IMR-90 (cell line): ENCODE measurements around the gene LSM7. TPM values are rescaled to one million over a fixed set of nuclear protein-coding genes. Genes with fewer than 3 reads are reported as not detected.

ENCODE experiments used
- ATAC-seq: fragments of 200-7000 bp; cut with Tn5 transposase; 2 replicates; pipeline ENCODE4 v1.9.1; 2020; ENCODE audit warnings: low read depth, mild to moderate bottlenecking, moderate library complexity
- BruUV-seq: library from RNA; stranded (reverse); fragments of 400-500 nt; replicated peaks from 2 replicates; lab custom pipeline; 2021; lab: Mats Ljungman, UMichigan
- CTCF ChIA-PET: fragments of 300-600 bp; formaldehyde crosslinking; extraction: SDS; loops from one replicate; lab custom pipeline; 2021; ENCODE audit warnings: antibody characterized with exemption; lab: Yijun Ruan, JAX
- POLR2A ChIA-PET: fragments of 300-600 bp; sonication (Branson Sonifier 250); formaldehyde crosslinking; loops from one replicate; lab custom pipeline; 2022; ENCODE audit warnings: antibody characterized with exemption; ENCODE audit not compliant: unreplicated experiment; lab: Charles Lee
- DNase-seq: peaks from one replicate; pipeline ENCODE4 v3.0.0; 2013
- H2AFZ ChIP-seq: replicated peaks from 2 replicates; pipeline ENCODE3; 2013; ENCODE audit warnings: low read length, mild to moderate bottlenecking; ENCODE audit not compliant: poor library complexity
- H2AK5ac ChIP-seq: 2 replicates; pipeline ENCODE4 v1.6.1; 2013; ENCODE audit warnings: low read depth, low read length, inconsistent platforms
- H2AK9ac ChIP-seq: replicated peaks from 2 replicates; pipeline ENCODE3; 2013; ENCODE audit warnings: mild to moderate bottlenecking, low read depth, low read length, moderate library complexity; ENCODE audit not compliant: poor library complexity
- H2BK120ac ChIP-seq: 2 replicates; pipeline ENCODE4 v1.6.1; 2013; ENCODE audit warnings: low read depth, low read length, inconsistent platforms
- H2BK15ac ChIP-seq: 3 replicates; pipeline ENCODE4 v1.6.1; 2013; ENCODE audit warnings: low read depth, low read length, inconsistent platforms
- H2BK20ac ChIP-seq: 2 replicates; pipeline ENCODE4 v1.6.1; 2013; ENCODE audit warnings: low read depth, mild to moderate bottlenecking, inconsistent platforms, low read length, moderate library complexity
- H2BK5ac ChIP-seq: 2 replicates; pipeline ENCODE4 v1.6.1; 2013; ENCODE audit warnings: mild to moderate bottlenecking, low read depth, low read length, inconsistent platforms; ENCODE audit not compliant: poor library complexity, severe bottlenecking
- H3K14ac ChIP-seq: replicated peaks from 2 replicates; pipeline ENCODE4 v1.6.1; 2013; ENCODE audit warnings: low read depth, low read length, inconsistent platforms
- H3K18ac ChIP-seq: 2 replicates; pipeline ENCODE4 v1.6.1; 2013; ENCODE audit warnings: low read depth, low read length, control low read depth
- H3K23ac ChIP-seq: 2 replicates; pipeline ENCODE4 v1.6.1; 2013; ENCODE audit warnings: low read depth, low read length, inconsistent platforms
- H3K27ac ChIP-seq: 2 replicates; pipeline ENCODE4 v1.5.1; 2013; ENCODE audit warnings: mild to moderate bottlenecking, control low read depth, low read length; ENCODE audit not compliant: insufficient read depth
- H3K27me3 ChIP-seq: 2 replicates; pipeline ENCODE4 v1.6.1; 2013; ENCODE audit warnings: low read length; ENCODE audit not compliant: control insufficient read depth, insufficient read depth
- H3K36me3 ChIP-seq: 2 replicates; pipeline ENCODE4 v1.6.1; 2013; ENCODE audit warnings: low read length, mixed read lengths; ENCODE audit not compliant: control insufficient read depth, insufficient read depth
- H3K4ac ChIP-seq: 2 replicates; pipeline ENCODE4 v1.6.1; 2013; ENCODE audit warnings: low read depth, low read length, inconsistent platforms
- H3K4me1 ChIP-seq: 2 replicates; pipeline ENCODE4 v1.6.1; 2013; ENCODE audit warnings: low read length, mixed read lengths; ENCODE audit not compliant: control insufficient read depth, insufficient read depth
- H3K4me2 ChIP-seq: 2 replicates; pipeline ENCODE4 v1.6.1; 2013; ENCODE audit warnings: low read depth, mild to moderate bottlenecking, control low read depth, low read length, moderate library complexity
- H3K4me3 ChIP-seq: 2 replicates; pipeline ENCODE4 v1.5.1; 2013; ENCODE audit warnings: low read depth, mild to moderate bottlenecking, control low read depth, low read length, moderate library complexity; ENCODE audit not compliant: insufficient read depth
- H3K56ac ChIP-seq: 2 replicates; pipeline ENCODE4 v1.6.1; 2013; ENCODE audit warnings: low read length, inconsistent platforms; ENCODE audit not compliant: insufficient read depth; ENCODE audit errors: extremely low read depth
- H3K79me1 ChIP-seq, 2 experiments: 2 replicates each; pipeline ENCODE4 v1.6.1; 2013; ENCODE audit warnings: low read length in 2 of 2, inconsistent platforms in 1 of 2, low read depth in 1 of 2
- H3K9ac ChIP-seq: 2 replicates; pipeline ENCODE4 v1.6.1; 2013; ENCODE audit warnings: low read depth, low read length, control low read depth
- H3K9me1 ChIP-seq: 2 replicates; pipeline ENCODE4 v1.6.1; 2013; ENCODE audit warnings: low read length, inconsistent platforms; ENCODE audit not compliant: insufficient read depth
- H3K9me3 ChIP-seq: 2 replicates; pipeline ENCODE4 v1.6.1; 2013; ENCODE audit warnings: low read length; ENCODE audit not compliant: control insufficient read depth, insufficient read depth
- H4K20me1 ChIP-seq: 2 replicates; pipeline ENCODE4 v1.6.1; 2013; ENCODE audit warnings: low read length, inconsistent platforms; ENCODE audit not compliant: insufficient read depth
- H4K5ac ChIP-seq: 2 replicates; pipeline ENCODE4 v1.6.1; 2013; ENCODE audit warnings: mild to moderate bottlenecking, low read depth, low read length, control low read depth
- H4K8ac ChIP-seq, 2 experiments: 2 replicates each; pipeline ENCODE4 v1.6.1; 2013; ENCODE audit warnings: low read depth in 2 of 2, low read length in 2 of 2, control low read depth in 1 of 2, inconsistent platforms in 1 of 2
- H4K91ac ChIP-seq: 2 replicates; pipeline ENCODE4 v1.6.1; 2013; ENCODE audit warnings: low read depth, low read length, inconsistent platforms; ENCODE audit not compliant: insufficient read depth
- BHLHE40 ChIP-seq: fragments of 150-350 bp; IDR thresholded peaks from 2 replicates; pipeline ENCODE4 v1.6.1; 2016; ENCODE audit warnings: mild to moderate bottlenecking, low read depth, low read length
- CHD1 ChIP-seq: IDR thresholded peaks from 2 replicates; pipeline ENCODE4 v1.6.1; 2012; ENCODE audit warnings: low read depth, low read length, improper control_type of control experiment
- CTCF ChIP-seq: conservative IDR thresholded peaks from 2 replicates; pipeline ENCODE4 v1.5.1; 2012; ENCODE audit warnings: mild to moderate bottlenecking, low read depth, low read length, improper control_type of control experiment
- MAFK ChIP-seq: IDR thresholded peaks from 2 replicates; pipeline ENCODE4 v1.6.1; 2012; ENCODE audit warnings: low read depth, low read length, improper control_type of control experiment
- MXI1 ChIP-seq: IDR thresholded peaks from 2 replicates; pipeline ENCODE4 v1.6.1; 2012; ENCODE audit warnings: low read depth, mild to moderate bottlenecking, low read length, moderate library complexity, borderline replicate concordance
- POLR2A ChIP-seq: IDR thresholded peaks from 2 replicates; pipeline ENCODE4 v1.6.1; 2012; ENCODE audit warnings: mild to moderate bottlenecking, low read depth, low read length
- RCOR1 ChIP-seq: IDR thresholded peaks from 2 replicates; pipeline ENCODE4 v1.6.1; 2012; ENCODE audit warnings: mild to moderate bottlenecking, low read length, improper control_type of control experiment; ENCODE audit not compliant: insufficient replicate concordance
- WGBS, 2 experiments: methylation state at CpG; one replicate each; pipeline versions ENCODE4 v1.1.5 to v1.1.7; 2013; ENCODE audit warnings: missing lambda C conversion rate in 2 of 2; ENCODE audit not compliant: insufficient read length in 1 of 2; ENCODE audit errors: extremely low coverage in 2 of 2; 5-methylcytosine and 5-hydroxymethylcytosine counted together
- dilution Hi-C: fragments of 300-500 bp; cut with HindIII; formaldehyde crosslinking; loops from one replicate; pipeline ENCODE4 v1.14.3; 2018; ENCODE audit warnings: low sequenced_read_pairs; ENCODE audit not compliant: unreplicated experiment
- in situ Hi-C: fragments of 300-500 bp; cut with MboI; formaldehyde crosslinking; loops from 3 replicates; pipeline ENCODE4 v1.14.3; 2019; ENCODE audit warnings: low sequenced_read_pairs, inconsistent platforms, mixed read lengths
- intact Hi-C: fragments of 100-400 bp; cut with micrococcal nuclease; formaldehyde crosslinking; loops from 2 replicates; pipeline ENCODE4 v1.10.0; 2022
- polyA plus RNA-seq, 3 experiments: library from polyadenylated mRNA; depleted of rRNA; stranded (reverse); fragments of >200 nt; gene quantifications; 2 replicates each; pipeline ENCODE4 v1.2.3, GENCODE V29; 2012; ENCODE audit warnings: low replicate concordance in 1 of 3
- total RNA-seq: library from RNA; depleted of rRNA; stranded (reverse); fragments of >200 nt; gene quantifications from 2 replicates; pipeline ENCODE4 v1.2.3, GENCODE V29; 2012
- TF ChIP-seq, protein P1 (sequence below): fragments of 150-350 bp; IDR thresholded peaks from 2 replicates; pipeline ENCODE4 v1.6.1; 2017; ENCODE audit warnings: mild to moderate bottlenecking, antibody characterized with exemption, low read length, low read depth

LSM7 gene
- total and polyA plus RNA-seq, 2 of the 4 experiments (the other 2 are of a cell fraction): 145 to 708 TPM

GRCh38 chr19:2332341-2333026 lies 4.1 kb upstream of the LSM7 start:
- Histone ChIP-seq H3K4me1 (peaks cover 3% of the 10 kb centered on the region), H3K14ac (no peak overlapping the region), H3K9me3 (no peaks in the 10 kb centered on the region), H2AFZ (no peak overlapping the region), H2BK5ac (no peak overlapping the region), H4K8ac (no peak overlapping the region), H4K5ac (no peak overlapping the region), H3K4me2 (no peak overlapping the region), H3K27ac (no peak overlapping the region), H3K79me1 (peaks cover 37 to 78% of the 10 kb centered on the region in 2 experiments), H2BK120ac (no peak overlapping the region), H4K91ac (no peak overlapping the region), H3K18ac (no peak overlapping the region), H3K23ac (no peak overlapping the region), H3K9ac (no peak overlapping the region), H2AK9ac (no peak overlapping the region), H3K9me1 (peaks cover 13% of the 10 kb centered on the region), H2AK5ac (no peak overlapping the region), H3K4me3 (no peak overlapping the region), H3K4ac (no peak overlapping the region), H2BK20ac (no peak overlapping the region), H3K27me3 (no peaks in the 10 kb centered on the region), H4K20me1 (peaks cover 41% of the 10 kb centered on the region), H3K56ac (no peak overlapping the region), H2BK15ac (no peak overlapping the region), H3K36me3 (no peaks in the 10 kb centered on the region)
- no peak for DNase-seq
- no peak for ATAC-seq
- TF ChIP-seq MXI1: no peak
- no peak for TF ChIP-seq BHLHE40
- TF ChIP-seq RCOR1: no peak
- TF ChIP-seq CTCF: no peak
- no peak for TF ChIP-seq POLR2A
- TF ChIP-seq, protein P1, sequence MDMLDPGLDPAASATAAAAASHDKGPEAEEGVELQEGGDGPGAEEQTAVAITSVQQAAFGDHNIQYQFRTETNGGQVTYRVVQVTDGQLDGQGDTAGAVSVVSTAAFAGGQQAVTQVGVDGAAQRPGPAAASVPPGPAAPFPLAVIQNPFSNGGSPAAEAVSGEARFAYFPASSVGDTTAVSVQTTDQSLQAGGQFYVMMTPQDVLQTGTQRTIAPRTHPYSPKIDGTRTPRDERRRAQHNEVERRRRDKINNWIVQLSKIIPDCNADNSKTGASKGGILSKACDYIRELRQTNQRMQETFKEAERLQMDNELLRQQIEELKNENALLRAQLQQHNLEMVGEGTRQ: no peak
- no peak for TF ChIP-seq CHD1
- TF ChIP-seq MAFK: no peak
- in situ Hi-C loops (no loop called here), dilution Hi-C loops (no loop called here), intact Hi-C loops (no loop called here)
- no TSS peak for BruUV-seq
- POLR2A ChIA-PET: no interaction called here
- CTCF ChIA-PET: interaction anchor here (0.6 kb wide), 1 partner anchor 15 kb away, joined by 3 read pairs; no protein-coding TSS in a partner anchor
- WGBS, 2 experiments: 82% methylated on average over 8 of the region's 17 CpGs; no CpG with 5 or more reads in 1 of the 2 experiments
